Measurements from ENCODE around the gene ARHGAP15. TPM values are rescaled to one million over a fixed set of nuclear protein-coding genes. Genes with fewer than 3 reads are reported as not detected.
A peak's percentile ranks its signal among the peaks of the same experiment; 100 is the strongest.

The ARHGAP15 gene
- total RNA-seq, 2 donors from 2014 or later, result 277 to 309 TPM

DNA sequence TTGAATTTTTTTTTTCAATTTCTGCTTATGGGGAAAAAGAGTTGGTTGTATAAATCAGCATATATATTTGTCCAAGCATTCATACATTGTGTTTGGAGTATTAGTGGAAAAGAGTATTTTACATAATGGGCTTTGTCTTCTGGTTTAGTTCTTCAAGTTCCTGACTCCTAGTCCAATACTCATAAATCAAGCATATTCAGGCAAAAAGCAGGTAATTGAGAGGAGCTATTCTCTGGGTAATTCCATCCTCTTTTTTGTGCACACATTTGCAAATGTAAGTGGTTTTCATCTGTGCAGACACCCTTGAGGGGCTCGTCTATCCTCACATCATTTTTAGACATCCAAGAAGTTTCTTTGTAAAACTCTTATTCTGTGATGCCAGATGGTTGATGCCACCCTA is 337.2 kb downstream of the ARHGAP15 start:
- no peaks in the 10 kb centered on the region for H3K9me3 ChIP-seq (ENCODE audit: control insufficient read depth, low read length, poor library complexity, severe bottlenecking)
- H3K27ac Mint-ChIP-seq, result no peak overlapping the region
- no peak for ATAC-seq
- no peaks in the 10 kb centered on the region for H3K36me3 Mint-ChIP-seq (ENCODE audit: low read depth)
- peak overlapping the region; percentile 15 for H3K4me3 Mint-ChIP-seq
- DNase-seq, result no peak
- no peaks in the 10 kb centered on the region for H3K27me3 Mint-ChIP-seq
- H3K4me1 Mint-ChIP-seq, result peaks cover 30% of the 10 kb centered on the region

DNA sequence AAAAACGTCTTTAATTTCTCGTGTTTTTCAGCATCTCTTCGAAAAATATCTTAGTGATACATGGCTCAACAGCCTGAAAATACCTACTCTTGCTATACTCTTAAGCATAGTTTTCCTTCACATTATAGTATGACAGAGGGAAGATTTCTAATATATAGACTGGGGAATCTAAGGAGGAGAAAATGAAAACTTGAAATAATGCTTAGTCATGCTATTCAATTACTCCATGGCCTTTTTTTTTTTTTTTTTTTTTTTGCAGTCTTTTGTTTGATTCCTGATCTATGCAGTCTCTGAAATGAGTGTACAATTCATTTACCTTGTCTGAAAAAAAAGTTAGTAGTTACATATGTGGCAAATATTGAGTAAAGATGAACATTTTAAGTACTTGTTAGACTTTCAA is 337.8 kb downstream of the ARHGAP15 start:
- ATAC-seq (no peak), DNase-seq (no peak)
- Mint-ChIP-seq H3K27me3 (no peaks in the 10 kb centered on the region), H3K4me1 (peaks cover 30% of the 10 kb centered on the region), H3K4me3 (no peak overlapping the region), H3K36me3 (ENCODE audit: low read depth) (no peaks in the 10 kb centered on the region), H3K27ac (no peak overlapping the region)
- no peaks in the 10 kb centered on the region for H3K9me3 ChIP-seq (ENCODE audit: control insufficient read depth, low read length, poor library complexity, severe bottlenecking)

DNA sequence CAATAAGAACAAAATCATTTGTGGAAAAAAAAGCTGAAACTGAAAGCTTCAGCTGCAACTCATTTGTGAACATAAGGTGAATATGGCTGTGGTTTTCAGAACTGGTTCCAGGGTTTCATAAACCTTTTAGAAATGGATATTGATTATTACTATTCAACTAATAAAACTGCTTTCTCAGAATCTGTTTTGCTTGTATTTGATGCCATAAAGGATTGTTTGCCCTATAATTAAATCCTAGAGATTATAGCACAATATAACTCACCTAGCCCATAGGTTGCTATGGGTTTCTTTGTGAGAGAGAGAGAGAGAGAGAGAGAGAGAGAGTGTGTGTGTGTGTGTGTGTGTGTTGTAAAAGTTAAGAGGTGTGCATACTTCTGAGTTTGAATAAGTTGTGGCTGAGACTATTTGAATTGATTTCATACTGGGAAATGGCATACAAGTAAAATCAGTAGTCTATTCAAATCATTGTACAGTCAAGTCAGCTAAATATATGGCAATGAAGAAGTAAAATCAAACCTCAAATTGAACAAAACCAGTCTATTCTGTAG is 339.2 kb downstream of the ARHGAP15 start:
- DNase-seq (no peak), ATAC-seq (no peak)
- no peaks in the 10 kb centered on the region for H3K27me3 Mint-ChIP-seq
- peaks cover 36% of the 10 kb centered on the region for H3K4me1 Mint-ChIP-seq
- no peak overlapping the region for H3K4me3 Mint-ChIP-seq
- no peaks in the 10 kb centered on the region for H3K9me3 ChIP-seq (ENCODE audit: control insufficient read depth, low read length, poor library complexity, severe bottlenecking)
- H3K27ac Mint-ChIP-seq, result no peak overlapping the region
- peaks cover 5% of the 10 kb centered on the region for H3K36me3 Mint-ChIP-seq (ENCODE audit: low read depth)

DNA sequence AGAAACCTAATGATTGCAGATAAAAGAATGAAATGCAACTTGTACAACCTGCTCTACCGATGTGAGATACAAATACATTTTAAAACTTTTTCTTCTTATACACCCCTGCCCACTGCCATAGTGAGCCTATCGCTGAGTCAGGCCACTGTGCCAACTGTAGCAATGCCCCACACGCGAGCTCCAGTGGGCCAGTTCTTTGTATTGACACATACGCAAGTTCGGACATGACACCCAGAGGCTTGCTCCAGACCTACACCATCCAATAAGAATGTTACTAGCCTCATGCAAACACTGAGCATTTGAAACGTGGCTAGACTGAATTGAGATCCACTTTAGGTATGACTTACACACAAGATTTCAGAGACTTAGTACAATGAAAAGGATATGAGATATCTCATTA is 340.1 kb downstream of the ARHGAP15 start:
- peak overlapping the region; percentile 16 for H3K27ac Mint-ChIP-seq
- ATAC-seq, result no peak
- no peak overlapping the region for H3K4me3 Mint-ChIP-seq
- no peak for DNase-seq
- peaks cover 6% of the 10 kb centered on the region for H3K36me3 Mint-ChIP-seq (ENCODE audit: low read depth)
- H3K9me3 ChIP-seq (ENCODE audit: control insufficient read depth, low read length, poor library complexity, severe bottlenecking), result no peaks in the 10 kb centered on the region
- peaks cover 37% of the 10 kb centered on the region for H3K4me1 Mint-ChIP-seq
- H3K27me3 Mint-ChIP-seq, result no peaks in the 10 kb centered on the region

DNA sequence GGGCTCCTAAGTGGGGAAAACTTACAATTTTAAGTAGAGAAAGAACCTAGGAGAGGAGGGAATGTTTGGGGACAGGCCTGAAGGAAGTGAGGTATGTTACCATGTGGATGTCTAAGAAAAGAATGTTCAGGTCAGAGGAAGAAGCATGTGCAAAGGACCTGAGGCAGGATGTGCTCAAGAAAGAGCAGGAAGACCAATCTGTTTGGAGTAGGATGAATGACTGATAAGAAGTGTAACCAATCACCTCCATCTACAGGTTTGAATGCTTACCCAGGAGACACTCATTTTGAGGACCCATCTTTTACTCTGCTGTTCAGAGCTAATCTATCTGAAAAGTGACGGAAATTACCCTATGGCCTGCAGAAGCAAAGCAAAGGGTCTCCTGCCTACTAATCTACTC is 342.3 kb downstream of the ARHGAP15 start:
- Mint-ChIP-seq H3K27me3 (no peaks in the 10 kb centered on the region), H3K4me1 (peaks cover 35% of the 10 kb centered on the region), H3K4me3 (no peak overlapping the region), H3K36me3 (ENCODE audit: low read depth) (peaks cover 6% of the 10 kb centered on the region), H3K27ac (peak overlapping the region; percentile 3)
- no peak for DNase-seq
- ATAC-seq, result no peak
- H3K9me3 ChIP-seq (ENCODE audit: control insufficient read depth, low read length, poor library complexity, severe bottlenecking), result no peaks in the 10 kb centered on the region

DNA sequence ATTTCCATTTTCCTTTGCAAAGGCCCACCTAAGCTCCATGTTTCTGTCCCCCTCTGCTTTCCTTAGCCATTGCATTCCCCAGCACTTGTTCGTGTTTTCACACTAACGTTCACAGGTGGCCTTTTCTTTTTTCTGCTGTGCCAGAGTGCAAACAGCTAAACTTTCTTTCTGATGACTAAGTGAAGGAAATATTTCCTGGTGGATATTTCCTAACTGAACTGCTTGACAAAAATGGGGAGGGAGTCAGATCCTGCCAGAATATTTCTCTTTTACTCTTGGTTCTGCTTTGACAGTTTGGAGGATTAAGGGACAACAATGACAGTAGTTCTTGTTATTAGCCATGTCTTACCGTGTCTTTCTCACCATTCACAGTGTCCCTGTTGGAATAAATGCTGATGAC is 344.0 kb downstream of the ARHGAP15 start:
- no peaks in the 10 kb centered on the region for H3K27me3 Mint-ChIP-seq
- H3K4me3 Mint-ChIP-seq, result no peak overlapping the region
- no peaks in the 10 kb centered on the region for H3K9me3 ChIP-seq (ENCODE audit: control insufficient read depth, low read length, poor library complexity, severe bottlenecking)
- peaks cover 6% of the 10 kb centered on the region for H3K36me3 Mint-ChIP-seq (ENCODE audit: low read depth)
- H3K4me1 Mint-ChIP-seq, result peaks cover 39% of the 10 kb centered on the region
- H3K27ac Mint-ChIP-seq, result peak overlapping the region; percentile 49
- ATAC-seq (no peak), DNase-seq (no peak)

DNA sequence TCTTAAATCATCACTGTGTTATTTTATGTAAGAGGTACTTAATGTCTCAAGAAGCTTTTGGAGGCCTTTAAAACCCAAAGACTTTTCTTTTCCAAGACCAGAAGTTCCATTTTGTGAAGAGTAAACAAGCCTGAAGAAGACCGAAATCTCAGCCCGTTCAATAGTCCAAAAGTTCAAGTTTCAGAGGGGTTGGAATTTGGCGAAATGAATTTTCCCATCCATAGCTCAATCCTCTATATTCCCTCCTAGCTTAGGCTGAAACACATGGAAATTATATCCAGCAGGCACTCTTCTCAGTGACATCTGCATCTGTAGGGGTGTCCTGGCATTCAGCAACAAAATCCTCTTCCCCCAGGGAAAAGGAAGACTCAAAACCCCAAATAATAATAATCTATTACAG is 344.6 kb downstream of the ARHGAP15 start:
- peaks cover 6% of the 10 kb centered on the region for H3K36me3 Mint-ChIP-seq (ENCODE audit: low read depth)
- H3K27me3 Mint-ChIP-seq, result no peaks in the 10 kb centered on the region
- DNase-seq (no peak), ATAC-seq (no peak)
- no peak overlapping the region for H3K4me3 Mint-ChIP-seq
- peaks cover 37% of the 10 kb centered on the region for H3K4me1 Mint-ChIP-seq
- no peaks in the 10 kb centered on the region for H3K9me3 ChIP-seq (ENCODE audit: control insufficient read depth, low read length, poor library complexity, severe bottlenecking)
- peak overlapping the region; percentile 49 for H3K27ac Mint-ChIP-seq

DNA sequence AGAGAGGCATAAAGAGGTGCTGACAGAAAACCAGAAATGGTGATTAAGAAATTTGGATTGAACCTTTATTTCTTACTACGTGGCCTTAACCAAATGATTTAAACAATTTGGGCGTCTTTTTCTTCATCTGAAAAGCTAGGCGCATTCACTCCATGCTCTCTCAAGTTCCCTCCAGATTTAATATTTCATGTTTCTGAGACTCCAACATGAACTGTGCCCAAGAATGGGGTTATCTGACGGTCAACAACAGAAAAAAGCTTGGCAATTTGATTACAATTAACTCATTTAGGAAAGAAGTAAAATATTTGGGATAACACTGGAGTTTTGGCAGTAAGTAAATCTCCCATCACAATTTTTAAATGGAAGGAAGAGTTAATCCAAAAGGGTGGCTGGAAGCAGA is 345.4 kb downstream of the ARHGAP15 start:
- H3K36me3 Mint-ChIP-seq (ENCODE audit: low read depth), result peaks cover 6% of the 10 kb centered on the region
- ATAC-seq (no peak), DNase-seq (no peak)
- H3K4me3 Mint-ChIP-seq, result no peak overlapping the region
- H3K9me3 ChIP-seq (ENCODE audit: control insufficient read depth, low read length, poor library complexity, severe bottlenecking), result no peaks in the 10 kb centered on the region
- H3K27ac Mint-ChIP-seq, result peak overlapping the region; percentile 73
- H3K27me3 Mint-ChIP-seq, result no peaks in the 10 kb centered on the region
- peaks cover 39% of the 10 kb centered on the region for H3K4me1 Mint-ChIP-seq

DNA sequence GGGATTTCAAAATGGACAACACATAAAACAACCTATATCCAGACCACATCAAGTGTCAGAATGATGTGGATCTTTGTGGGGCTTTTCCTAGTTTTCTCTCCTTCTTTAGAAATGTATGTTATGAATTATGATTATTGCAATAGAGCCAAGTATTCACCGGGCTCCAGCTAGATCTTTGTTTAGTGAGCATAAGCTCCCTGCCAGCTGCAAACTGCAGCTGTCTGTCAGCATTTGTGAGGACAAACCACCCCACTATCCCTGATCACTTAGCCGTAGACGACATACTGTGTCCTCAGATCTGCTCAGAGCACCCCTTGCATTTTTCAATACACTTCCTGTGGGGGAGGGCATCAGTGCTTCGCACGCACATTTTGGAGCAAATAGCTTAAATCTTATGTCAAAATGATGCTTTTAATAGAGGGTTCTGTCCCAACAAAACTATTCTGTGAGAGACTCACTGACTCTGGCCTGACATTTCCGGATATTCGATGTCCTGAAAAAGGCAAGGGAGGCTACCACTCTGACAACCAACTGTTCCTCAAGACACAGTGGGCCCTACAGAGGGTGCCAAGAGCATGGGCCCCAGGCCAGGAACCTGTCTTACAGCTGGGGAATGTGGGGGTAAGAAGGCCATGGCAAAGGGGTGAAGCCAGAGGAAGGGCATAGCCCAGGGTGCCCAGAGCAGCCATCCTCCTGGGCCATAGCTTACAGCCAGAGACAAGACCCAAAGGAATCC is 346.0 kb downstream of the ARHGAP15 start:
- peaks cover 6% of the 10 kb centered on the region for H3K36me3 Mint-ChIP-seq (ENCODE audit: low read depth)
- ATAC-seq, result no peak
- peaks cover 36% of the 10 kb centered on the region for H3K4me1 Mint-ChIP-seq
- no peak overlapping the region for H3K4me3 Mint-ChIP-seq
- H3K9me3 ChIP-seq (ENCODE audit: control insufficient read depth, low read length, poor library complexity, severe bottlenecking), result no peaks in the 10 kb centered on the region
- H3K27ac Mint-ChIP-seq, result peak overlapping the region; percentile 73
- H3K27me3 Mint-ChIP-seq, result no peaks in the 10 kb centered on the region
- no peak for DNase-seq

DNA sequence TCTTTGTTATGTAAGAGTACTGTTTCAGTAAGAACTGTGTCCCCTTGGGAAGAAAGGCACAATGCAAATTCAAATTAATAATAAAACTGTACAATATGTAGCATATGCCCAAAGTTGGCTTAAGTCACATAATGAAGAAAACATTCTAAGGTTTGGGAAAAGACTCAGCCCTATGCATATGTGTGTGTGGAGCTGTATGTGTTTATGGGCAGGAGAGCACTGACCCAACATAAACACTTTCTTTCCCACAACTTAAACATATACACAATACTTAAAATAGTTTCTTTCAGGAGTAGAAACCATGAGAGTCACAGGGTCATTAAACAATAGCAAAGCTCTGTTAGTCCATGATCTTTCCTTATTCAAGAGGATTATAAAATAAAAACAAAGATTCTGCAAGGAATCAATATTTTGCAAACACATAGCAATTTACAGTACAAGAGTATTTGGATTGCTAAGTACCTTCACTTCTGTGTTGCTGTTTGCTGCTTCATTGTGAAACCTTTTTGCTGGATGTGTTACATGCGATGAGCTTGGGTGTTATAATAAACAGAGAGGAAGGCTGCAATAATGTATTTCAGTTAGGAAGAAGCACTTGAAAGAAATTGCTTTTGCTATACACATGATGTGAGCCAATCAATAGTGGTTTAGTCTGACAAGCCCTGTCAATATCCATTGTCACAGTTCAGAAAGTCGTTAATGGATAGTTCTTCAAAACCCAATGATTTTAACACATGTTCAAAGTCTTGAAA is 347.3 kb downstream of the ARHGAP15 start:
- no peak for DNase-seq
- no peaks in the 10 kb centered on the region for H3K9me3 ChIP-seq (ENCODE audit: control insufficient read depth, low read length, poor library complexity, severe bottlenecking)
- Mint-ChIP-seq H3K27ac (peak overlapping the region; percentile 35), H3K4me1 (peaks cover 41% of the 10 kb centered on the region), H3K36me3 (ENCODE audit: low read depth) (peaks cover 6% of the 10 kb centered on the region), H3K4me3 (no peak overlapping the region), H3K27me3 (no peaks in the 10 kb centered on the region)
- no peak for ATAC-seq

DNA sequence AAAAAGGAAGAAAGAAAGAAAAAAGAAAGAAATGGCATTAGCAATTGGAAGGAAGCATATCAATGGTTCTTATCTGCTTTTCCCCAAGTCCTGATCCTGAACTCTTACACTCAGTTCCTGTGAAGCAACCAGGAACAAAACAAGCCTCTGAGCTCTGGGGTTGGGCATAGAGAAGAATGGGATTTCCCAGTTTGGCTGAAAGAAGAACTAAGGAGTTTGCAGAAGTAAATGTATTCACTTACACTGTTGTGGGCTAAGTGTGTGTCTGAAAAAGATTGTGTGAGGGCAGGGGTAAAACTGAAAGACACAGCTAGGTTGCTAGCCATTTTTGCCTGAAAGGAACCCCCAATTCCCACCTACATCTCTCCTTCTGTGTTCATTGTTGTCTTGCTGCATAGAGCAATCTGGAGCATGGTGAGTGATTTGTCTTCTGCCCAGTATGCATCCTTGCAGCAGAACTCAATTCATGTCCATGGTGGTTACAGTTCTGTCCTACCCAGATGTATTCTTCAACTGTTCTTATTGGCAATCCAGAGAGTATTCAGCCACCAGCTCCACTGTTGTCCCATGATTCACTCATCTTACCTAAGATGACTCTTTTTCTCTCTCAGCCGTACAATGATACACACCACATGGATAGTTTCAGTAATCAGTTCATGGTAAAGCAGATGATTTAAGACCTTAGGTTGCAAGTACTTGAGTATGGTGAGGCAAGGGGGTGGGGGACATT is 348.7 kb downstream of the ARHGAP15 start:
- Mint-ChIP-seq H3K27me3 (no peaks in the 10 kb centered on the region), H3K4me3 (peak overlapping the region; percentile 16), H3K27ac (peak overlapping the region; percentile 35), H3K36me3 (ENCODE audit: low read depth) (peaks cover 6% of the 10 kb centered on the region), H3K4me1 (peaks cover 42% of the 10 kb centered on the region)
- DNase-seq (no peak), ATAC-seq (no peak)
- H3K9me3 ChIP-seq (ENCODE audit: control insufficient read depth, low read length, poor library complexity, severe bottlenecking), result no peaks in the 10 kb centered on the region

DNA sequence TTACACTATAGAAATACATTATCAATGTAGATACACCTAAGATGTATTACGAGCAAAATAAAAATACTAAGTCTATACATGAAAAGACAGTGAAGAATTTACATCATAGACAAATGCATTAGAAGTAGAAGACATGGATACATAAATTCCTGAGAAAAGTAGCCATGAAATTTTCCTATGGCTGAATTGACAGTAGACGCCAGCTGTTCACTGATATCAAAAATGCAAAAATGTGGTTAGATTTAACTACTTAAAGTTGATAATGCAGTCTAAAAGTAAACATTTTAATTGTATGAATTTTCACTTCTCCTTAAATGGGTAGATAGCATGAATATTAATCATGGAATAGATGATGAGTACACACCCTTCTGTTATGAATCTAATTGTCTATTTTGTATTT is 350.9 kb downstream of the ARHGAP15 start:
- H3K9me3 ChIP-seq (ENCODE audit: control insufficient read depth, low read length, poor library complexity, severe bottlenecking), result no peaks in the 10 kb centered on the region
- no peaks in the 10 kb centered on the region for H3K36me3 Mint-ChIP-seq (ENCODE audit: low read depth)
- peak overlapping the region; percentile 37 for H3K27ac Mint-ChIP-seq
- H3K4me1 Mint-ChIP-seq, result peaks cover 36% of the 10 kb centered on the region
- H3K4me3 Mint-ChIP-seq, result no peak overlapping the region
- no peaks in the 10 kb centered on the region for H3K27me3 Mint-ChIP-seq
- DNase-seq (no peak), ATAC-seq (no peak)

DNA sequence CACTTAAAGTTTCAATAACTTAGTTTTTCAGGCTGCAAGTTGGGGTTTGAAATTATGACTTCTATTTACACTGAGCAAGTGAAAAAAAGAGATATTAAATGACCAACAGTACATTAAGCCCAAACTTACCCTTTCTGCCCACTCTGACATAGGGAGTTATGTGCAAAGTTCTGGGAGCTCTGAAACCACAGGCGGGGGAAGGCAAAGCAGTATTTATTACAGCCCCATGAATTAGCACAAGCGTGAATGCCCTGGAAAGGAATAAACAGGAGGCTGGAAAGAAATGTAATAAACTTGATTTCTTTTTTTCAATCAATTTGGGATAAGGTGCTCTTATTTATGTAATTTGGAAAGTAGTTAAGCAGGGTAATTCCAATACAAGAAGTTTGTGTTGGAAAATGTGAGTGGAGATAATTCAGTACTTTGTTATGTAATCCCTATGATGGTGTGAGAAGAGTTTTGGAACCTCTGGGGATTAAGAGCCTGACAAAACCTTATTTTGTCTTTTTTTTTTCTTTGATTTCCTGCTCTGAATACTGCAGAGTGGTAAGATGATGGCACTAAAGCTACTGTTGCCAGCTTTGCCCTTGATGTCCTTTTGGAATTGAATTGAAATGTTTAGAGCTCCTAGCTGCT is 351.5 kb downstream of the ARHGAP15 start:
- no peak for DNase-seq
- no peak for ATAC-seq
- peak overlapping the region; percentile 37 for H3K27ac Mint-ChIP-seq
- H3K27me3 Mint-ChIP-seq, result no peaks in the 10 kb centered on the region
- H3K4me1 Mint-ChIP-seq, result peaks cover 33% of the 10 kb centered on the region
- no peaks in the 10 kb centered on the region for H3K36me3 Mint-ChIP-seq (ENCODE audit: low read depth)
- H3K4me3 Mint-ChIP-seq, result no peak overlapping the region
- H3K9me3 ChIP-seq (ENCODE audit: control insufficient read depth, low read length, poor library complexity, severe bottlenecking), result no peaks in the 10 kb centered on the region

Data from T-helper 17 cell (primary cell).